ENCODE measurements around the gene PISD.

- TF ChIP-seq CTCF (IDR thresholded peaks at IDR 0.05; ENCODE audit: low read length): no peak
- no peak for TF ChIP-seq EZH2 (IDR thresholded peaks at IDR 0.05; ENCODE audit: borderline replicate concordance, low read length)
Observed at GRCh38 chr22:31595271-31595670, 66.7 kb downstream of the PISD start.
